ENCODE measurements around the gene CKM. TPM values are rescaled to one million over a fixed set of nuclear protein-coding genes. Genes with fewer than 3 reads are reported as not detected.
"Not testable (repeated sequence)": the region's sequence is repeated elsewhere in the genome, so short reads cannot be mapped to it uniquely, and the experiment has no call there.

CKM gene
- total RNA-seq, 8 experiments from 2014 or later, result 0.11 to 0.50 (median 0.28) TPM; not detected in 3

GRCh38 chr19:45290381-45290931 lies 32.2 kb downstream of the CKM start:
- in situ Hi-C loops (cut with MboI; ENCODE audit: low pct_unique_long_range_greater_than_20kb in 2 of 9, low sequenced_read_pairs in 9 of 9, unreplicated experiment in 9 of 9), result no loop called here
- peak in 2 of 8 experiments; percentile 13 to 16 for ATAC-seq (replicated peaks in 6 of 8)
- H3K4me3 ChIP-seq, result no peak overlapping the region
- 83 to 100% (median 100%) methylated on average over 2 to 5 of the region's 6 CpGs; no CpG with 5 or more reads in 7 of the 10 experiments for WGBS, 10 experiments
- H3K27ac ChIP-seq, result no peak overlapping the region
- H3K4me1 ChIP-seq (replicated peaks in 1 of 2), result peaks cover 4 to 8% of the 10 kb centered on the region in 2 donors

- H3K4me3 ChIP-seq, result no peak overlapping the region
- in situ Hi-C loops (cut with MboI; ENCODE audit: low pct_unique_long_range_greater_than_20kb in 2 of 9, low sequenced_read_pairs in 9 of 9, unreplicated experiment in 9 of 9), result no loop called here
- 41 to 90% (median 67%) methylated on average over 3 to 7 of the region's 7 CpGs; no CpG with 5 or more reads in 1 of the 10 experiments for WGBS, 10 experiments
- no peaks in the 10 kb centered on the region for H3K4me1 ChIP-seq (replicated peaks in 1 of 2)
- no peak for ATAC-seq (replicated peaks in 6 of 8)
- no peak overlapping the region for H3K27ac ChIP-seq
Observed at GRCh38 chr19:45283443-45284033, 39.1 kb downstream of the CKM start.

GRCh38 chr19:45280471-45280961 lies 42.2 kb downstream of the CKM start:
- peaks cover 7 to 8% of the 10 kb centered on the region in 2 donors for H3K4me1 ChIP-seq (replicated peaks in 1 of 2)
- no peak overlapping the region for H3K4me3 ChIP-seq
- in situ Hi-C loops (cut with MboI; ENCODE audit: low pct_unique_long_range_greater_than_20kb in 2 of 9, low sequenced_read_pairs in 9 of 9, unreplicated experiment in 9 of 9), result no loop called here
- 80 to 100% (median 95%) methylated on average over 1 to 8 of the region's 19 CpGs; no CpG with 5 or more reads in 7 of the 10 experiments for WGBS, 10 experiments
- no peak overlapping the region for H3K27ac ChIP-seq
- no peak for ATAC-seq (replicated peaks in 6 of 8)

DNA sequence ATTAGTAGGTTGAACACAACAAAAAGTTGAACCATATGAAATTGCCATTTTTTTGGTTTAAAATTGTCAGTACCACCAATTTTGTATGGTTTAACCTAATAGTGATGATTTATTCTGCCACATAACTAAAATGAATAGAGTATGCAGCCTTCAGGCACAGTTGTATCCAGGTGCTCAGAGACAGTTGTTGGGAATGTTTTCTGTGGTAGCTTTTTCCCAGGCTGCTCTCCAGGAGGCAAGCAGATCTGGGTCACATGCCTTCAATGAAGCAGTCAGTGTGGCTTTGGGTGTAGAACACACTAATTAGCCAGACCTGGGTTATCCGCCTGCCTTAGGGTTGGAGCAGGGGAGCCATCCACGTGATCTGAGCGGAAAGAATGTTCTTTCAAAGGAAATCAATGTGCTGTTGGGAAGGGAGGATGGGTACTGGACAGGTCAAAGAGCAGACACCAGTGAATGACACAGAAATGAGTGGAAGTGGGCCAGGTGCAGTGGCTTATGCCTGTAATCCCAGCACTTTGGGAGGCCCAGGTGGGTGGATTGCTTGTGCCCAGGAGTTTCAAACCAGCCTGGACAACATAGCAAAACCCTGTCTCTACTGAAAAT lies 43.0 kb downstream of the CKM start:
- WGBS, 10 experiments, result 50 to 100% (median 90%) methylated on average over 1 to 3 of the region's 3 CpGs; no CpG with 5 or more reads in 6 of the 10 experiments
- peaks cover 8 to 11% of the 10 kb centered on the region in 2 donors for H3K4me1 ChIP-seq (replicated peaks in 1 of 2)
- no peak overlapping the region for H3K27ac ChIP-seq
- ATAC-seq (replicated peaks in 6 of 8), result no peak
- in situ Hi-C loops (cut with MboI; ENCODE audit: low pct_unique_long_range_greater_than_20kb in 2 of 9, low sequenced_read_pairs in 9 of 9, unreplicated experiment in 9 of 9), result no loop called here
- H3K4me3 ChIP-seq, result no peak overlapping the region

GRCh38 chr19:45278087-45278486 lies 44.6 kb downstream of the CKM start:
- Histone ChIP-seq H3K4me1 (replicated peaks in 1 of 2) (peaks cover 8 to 11% of the 10 kb centered on the region in 2 donors), H3K4me3 (no peak overlapping the region), H3K27ac (no peak overlapping the region)
- ATAC-seq (replicated peaks in 6 of 8), result no peak
- in situ Hi-C loops (cut with MboI; ENCODE audit: low pct_unique_long_range_greater_than_20kb in 2 of 9, low sequenced_read_pairs in 9 of 9, unreplicated experiment in 9 of 9), result no loop called here
- WGBS, 10 experiments, result 92 to 100% (median 94%) methylated on average over 1 to 3 of the region's 10 CpGs; no CpG with 5 or more reads in 7 of the 10 experiments

DNA sequence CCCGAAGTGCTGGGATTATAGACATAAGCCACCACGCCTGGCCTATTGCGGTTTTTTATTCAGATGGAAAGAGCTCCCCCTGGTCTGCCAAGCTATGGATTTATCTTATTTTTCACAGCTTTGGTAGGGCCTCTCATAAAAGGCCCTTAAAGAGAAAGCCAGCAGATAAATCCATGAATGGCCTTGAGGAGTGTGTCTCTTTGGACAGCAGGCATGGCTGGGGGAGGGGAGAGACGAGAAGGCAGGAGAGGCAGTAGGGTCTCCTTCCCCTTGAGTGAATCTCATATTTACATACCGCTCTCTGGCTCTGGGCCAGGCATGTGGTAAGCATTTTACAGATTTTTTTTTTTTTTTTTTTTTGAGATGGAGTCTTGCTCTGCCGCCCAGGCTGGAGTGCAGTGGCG lies 46.4 kb downstream of the CKM start:
- peaks cover 8 to 11% of the 10 kb centered on the region in 2 donors for H3K4me1 ChIP-seq (replicated peaks in 1 of 2)
- in situ Hi-C loops (cut with MboI; ENCODE audit: low pct_unique_long_range_greater_than_20kb in 2 of 9, low sequenced_read_pairs in 9 of 9, unreplicated experiment in 9 of 9), result no loop called here
- H3K27ac ChIP-seq, result peak overlapping the region; percentile 34 to 73
- H3K4me3 ChIP-seq, result no peak overlapping the region
- ATAC-seq (replicated peaks in 6 of 8), result peak in 4 of 8 experiments; percentile 74 to 86 (median 81)
- WGBS, 10 experiments, result 0 to 100% (median 50%) methylated on average over 1 to 3 of the region's 7 CpGs; no CpG with 5 or more reads in 4 of the 10 experiments

- in situ Hi-C loops (cut with MboI; ENCODE audit: low pct_unique_long_range_greater_than_20kb in 2 of 9, low sequenced_read_pairs in 9 of 9, unreplicated experiment in 9 of 9), result no loop called here
- no peak overlapping the region for H3K4me3 ChIP-seq
- ATAC-seq (replicated peaks in 6 of 8), result peak; percentile 24 to 90 (median 68)
- peaks cover 8 to 11% of the 10 kb centered on the region in 2 donors for H3K4me1 ChIP-seq (replicated peaks in 1 of 2)
- 0 to 96% (median 65%) methylated on average over 1 to 5 of the region's 12 CpGs; no CpG with 5 or more reads in 2 of the 10 experiments for WGBS, 10 experiments
- peak overlapping the region in 1 of 2 donors; percentile 73 for H3K27ac ChIP-seq
Observed at GRCh38 chr19:45275370-45275971, 47.2 kb downstream of the CKM start.

- H3K27ac ChIP-seq, result no peak overlapping the region
- 75 to 89% (median 84%) methylated on average over 1 to 13 of the region's 14 CpGs; no CpG with 5 or more reads in 2 of the 10 experiments for WGBS, 10 experiments
- H3K4me1 ChIP-seq (replicated peaks in 1 of 2), result peaks cover 8 to 11% of the 10 kb centered on the region in 2 donors
- no peak for ATAC-seq (replicated peaks in 6 of 8)
- H3K4me3 ChIP-seq, result no peak overlapping the region
- in situ Hi-C loops (cut with MboI; ENCODE audit: low pct_unique_long_range_greater_than_20kb in 2 of 9, low sequenced_read_pairs in 9 of 9, unreplicated experiment in 9 of 9), result no loop called here
Observed at GRCh38 chr19:45273521-45273855, 49.2 kb downstream of the CKM start.

DNA sequence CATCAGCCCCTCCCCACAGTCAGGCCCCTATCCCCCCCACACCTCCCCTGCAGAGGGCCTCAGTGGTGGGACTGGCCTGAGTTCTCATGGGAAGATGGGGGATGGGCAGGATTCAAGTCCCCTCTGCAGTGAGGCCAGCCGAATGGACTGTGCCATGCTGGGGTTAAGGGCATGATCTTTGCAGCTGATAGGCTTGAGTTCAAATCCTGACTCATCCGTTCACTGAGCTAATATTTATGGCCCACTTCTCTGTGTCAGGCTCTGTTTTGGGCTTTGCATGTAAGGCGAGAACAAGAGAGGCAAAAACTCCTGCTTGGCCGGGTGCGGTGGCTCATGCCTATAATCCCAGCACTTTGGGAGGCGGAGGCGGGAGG lies 51.0 kb downstream of the CKM start:
- in situ Hi-C loops (cut with MboI; ENCODE audit: low pct_unique_long_range_greater_than_20kb in 2 of 9, low sequenced_read_pairs in 9 of 9, unreplicated experiment in 9 of 9), result no loop called here
- Histone ChIP-seq H3K4me3 (no peak overlapping the region), H3K27ac (no peak overlapping the region), H3K4me1 (replicated peaks in 1 of 2) (peaks cover 8 to 11% of the 10 kb centered on the region in 2 donors)
- no peak for ATAC-seq (replicated peaks in 6 of 8)
- 0 to 100% (median 71%) methylated on average over 1 to 5 of the region's 7 CpGs; no CpG with 5 or more reads in 2 of the 10 experiments for WGBS, 10 experiments

GRCh38 chr19:45271098-45271734 lies 51.5 kb downstream of the CKM start:
- H3K4me1 ChIP-seq (replicated peaks in 1 of 2), result peaks cover 8 to 11% of the 10 kb centered on the region in 2 donors
- no peak overlapping the region for H3K4me3 ChIP-seq
- 85 to 100% (median 93%) methylated on average over 1 to 3 of the region's 21 CpGs; no CpG with 5 or more reads in 5 of the 10 experiments for WGBS, 10 experiments
- no peak overlapping the region for H3K27ac ChIP-seq
- ATAC-seq (replicated peaks in 6 of 8), result no peak
- in situ Hi-C loops (cut with MboI; ENCODE audit: low pct_unique_long_range_greater_than_20kb in 2 of 9, low sequenced_read_pairs in 9 of 9, unreplicated experiment in 9 of 9), result no loop called here

GRCh38 chr19:45269939-45270338 lies 52.7 kb downstream of the CKM start:
- H3K4me3 ChIP-seq; H3K4me1 ChIP-seq (replicated peaks in 1 of 2); in situ Hi-C loops (cut with MboI; ENCODE audit: low pct_unique_long_range_greater_than_20kb in 2 of 9, low sequenced_read_pairs in 9 of 9, unreplicated experiment in 9 of 9); ATAC-seq (replicated peaks in 6 of 8); H3K27ac ChIP-seq: not testable (repeated sequence)
- 83 to 100% (median 98%) methylated on average over 1 to 6 of the region's 13 CpGs; no CpG with 5 or more reads in 4 of the 10 experiments for WGBS, 10 experiments

- WGBS, 10 experiments, result 83 to 98% (median 92%) methylated on average over 2 to 10 of the region's 12 CpGs; no CpG with 5 or more reads in 2 of the 10 experiments
- ATAC-seq (replicated peaks in 6 of 8), result no peak
- in situ Hi-C loops (cut with MboI; ENCODE audit: low pct_unique_long_range_greater_than_20kb in 2 of 9, low sequenced_read_pairs in 9 of 9, unreplicated experiment in 9 of 9), result no loop called here
- H3K4me3 ChIP-seq, result no peak overlapping the region
- H3K4me1 ChIP-seq (replicated peaks in 1 of 2), result no peaks in the 10 kb centered on the region
- H3K27ac ChIP-seq, result no peak overlapping the region
Observed at GRCh38 chr19:45267296-45267695, 55.4 kb downstream of the CKM start.

All from motor neuron (in vitro differentiated cells).